Motor neuron (in vitro differentiated cells): ENCODE data around the gene EED. TPM values are rescaled to one million over a fixed set of nuclear protein-coding genes. Genes with fewer than 3 reads are reported as not detected.
"Not testable (repeated sequence)": the region's sequence is repeated elsewhere in the genome, so short reads cannot be mapped to it uniquely, and the experiment has no call there.

ENCODE experiments used
- ATAC-seq, 8 experiments: fragments of 200-7000 bp; cut with Tn5 transposase; replicated peaks in 6 of 8; 2 replicates each; pipeline ENCODE4 v1.8.0; 2021; ENCODE audit warnings: mild to moderate bottlenecking in 8 of 8, moderate library complexity in 8 of 8
- H3K27ac ChIP-seq, 2 donors: fragments of 250-450 bp; sonication (Bioruptor Pico); 2 replicates each; pipeline ENCODE4 v1.9.0; 2021; ENCODE audit warnings: antibody characterized with exemption in 2 of 2, mild to moderate bottlenecking in 2 of 2, moderate library complexity in 1 of 2
- H3K4me1 ChIP-seq, 2 donors: fragments of 250-450 bp; sonication (Bioruptor Pico); replicated peaks in 1 of 2; 2 replicates each; pipeline ENCODE4 v1.6.1; 2021; ENCODE audit warnings: antibody characterized with exemption in 2 of 2, mild to moderate bottlenecking in 2 of 2, moderate library complexity in 1 of 2
- H3K4me3 ChIP-seq, 5 donors: fragments of 250-450 bp; sonication (Bioruptor Pico); 2 replicates each; pipeline ENCODE4 v1.9.0; 2021; ENCODE audit warnings: antibody characterized with exemption in 5 of 5, mild to moderate bottlenecking in 5 of 5, moderate library complexity in 4 of 5
- WGBS, 10 experiments: fragments of 450-650 bp; shearing (Covaris generic); methylation state at CpG; one replicate each; pipeline ENCODE4 v1.0.0; 2022; 5-methylcytosine and 5-hydroxymethylcytosine counted together
- in situ Hi-C, 9 experiments: fragments of 400-800 bp; cut with MboI; loops; one replicate each; pipeline ENCODE4 v1.15.0; 2021; ENCODE audit warnings: low sequenced_read_pairs in 9 of 9, low pct_unique_long_range_greater_than_20kb in 2 of 9; ENCODE audit not compliant: unreplicated experiment in 9 of 9
- total RNA-seq, 8 experiments: library from RNA; unstranded; fragments of 300-600 nt; gene quantifications; 2 replicates each; pipeline versions ENCODE4 v1.2.3 to v1.2.4, GENCODE V29; 2022

Gene EED
- total RNA-seq, 8 experiments from 2014 or later, result 11.1 to 36.5 (median 17.0) TPM

- WGBS, 10 experiments, result 20 to 100% (median 48%) methylated on average over 1 to 4 of the region's 4 CpGs
- not testable (repeated sequence) for H3K27ac ChIP-seq, H3K4me1 ChIP-seq, H3K4me3 ChIP-seq, ATAC-seq
- in situ Hi-C loops, result loop anchor here in 2 of 9 experiments (25.0 kb wide), 1 partner anchor 187 kb away; no protein-coding TSS in a partner anchor
Observed at GRCh38 chr11:86224575-86224974, 20.0 kb upstream of the EED start.

GRCh38 chr11:86225344-86225743 is 19.2 kb upstream of the EED start:
- not testable (repeated sequence) for ATAC-seq, H3K27ac ChIP-seq, H3K4me3 ChIP-seq, H3K4me1 ChIP-seq
- WGBS, 10 experiments, result 87 to 100% (median 92%) methylated on average over 2 to 3 of the region's 3 CpGs
- in situ Hi-C loops, result loop anchor here in 1 of 9 experiments (25.0 kb wide), 1 partner anchor 188 kb away; no protein-coding TSS in a partner anchor

GRCh38 chr11:86228269-86229038 is 16.1 kb upstream of the EED start:
- WGBS, 10 experiments, result 67 to 100% (median 92%) methylated on average over 2 to 3 of the region's 3 CpGs; no CpG with 5 or more reads in 1 of the 10 experiments
- in situ Hi-C loops, result loop anchor here in 1 of 9 experiments (25.0 kb wide), 1 partner anchor 191 kb away; no protein-coding TSS in a partner anchor
- no peak overlapping the region for H3K4me3 ChIP-seq

GRCh38 chr11:86229039-86229330 is 15.6 kb upstream of the EED start:
- not testable (repeated sequence) for H3K4me1 ChIP-seq, H3K27ac ChIP-seq, ATAC-seq, H3K4me3 ChIP-seq
- in situ Hi-C loops, result loop anchor here in 1 of 9 experiments (25.0 kb wide), 1 partner anchor 192 kb away; no protein-coding TSS in a partner anchor
- WGBS, 10 experiments, result 69 to 100% (median 92%) methylated on average over 1 to 3 of the region's 3 CpGs

More at GRCh38 chr11:86228269-86229038, 16.1 kb upstream of the EED start:
- no peaks in the 10 kb centered on the region for H3K4me1 ChIP-seq
- no peak overlapping the region for H3K27ac ChIP-seq
- no peak for ATAC-seq

GRCh38 chr11:86230179-86230804 is 14.3 kb upstream of the EED start:
- Histone ChIP-seq H3K4me3 (no peak overlapping the region), H3K4me1 (no peaks in the 10 kb centered on the region), H3K27ac (no peak overlapping the region)
- in situ Hi-C loops, result loop anchor here in 1 of 9 experiments (25.0 kb wide), 1 partner anchor 193 kb away; no protein-coding TSS in a partner anchor
- ATAC-seq, result peak in 3 of 8 experiments; percentile 48 to 60 (median 59)
- WGBS, 10 experiments, result 83 to 100% (median 95%) methylated on average over 1 of the region's 1 CpG; no CpG with 5 or more reads in 4 of the 10 experiments

GRCh38 chr11:86230921-86231434 is 13.6 kb upstream of the EED start:
- in situ Hi-C loops, result loop anchor here in 1 of 9 experiments (25.0 kb wide), 1 partner anchor 194 kb away; no protein-coding TSS in a partner anchor
- Histone ChIP-seq H3K4me3 (no peak overlapping the region), H3K4me1 (no peaks in the 10 kb centered on the region), H3K27ac (no peak overlapping the region)
- ATAC-seq, result no peak

- Histone ChIP-seq H3K4me3 (no peak overlapping the region), H3K4me1 (no peaks in the 10 kb centered on the region), H3K27ac (no peak overlapping the region)
- no peak for ATAC-seq
- in situ Hi-C loops, result loop anchor here in 1 of 9 experiments (25.0 kb wide), 1 partner anchor 195 kb away; no protein-coding TSS in a partner anchor
Observed at GRCh38 chr11:86232556-86232955, 12.0 kb upstream of the EED start.

- Histone ChIP-seq H3K4me3 (no peak overlapping the region), H3K4me1 (no peaks in the 10 kb centered on the region), H3K27ac (no peak overlapping the region)
- in situ Hi-C loops, result loop anchor here in 1 of 9 experiments (25.0 kb wide), 1 partner anchor 198 kb away; no protein-coding TSS in a partner anchor
- ATAC-seq, result no peak
- WGBS, 10 experiments, result 8 to 86% (median 33%) methylated on average over 1 to 2 of the region's 2 CpGs; no CpG with 5 or more reads in 3 of the 10 experiments
Observed at GRCh38 chr11:86234831-86235461, 9.6 kb upstream of the EED start.

- no peak overlapping the region for H3K4me3 ChIP-seq
- no peak overlapping the region for H3K27ac ChIP-seq
- no peaks in the 10 kb centered on the region for H3K4me1 ChIP-seq
- 28 to 100% (median 80%) methylated on average over 1 to 7 of the region's 9 CpGs; no CpG with 5 or more reads in 1 of the 10 experiments for WGBS, 10 experiments
- in situ Hi-C loops, result loop anchor here in 1 of 9 experiments (25.0 kb wide), 1 partner anchor 200 kb away; no protein-coding TSS in a partner anchor
- ATAC-seq, result no peak
Observed at GRCh38 chr11:86237267-86237804, 7.2 kb upstream of the EED start.

GRCh38 chr11:86240164-86240563 is 4.4 kb upstream of the EED start:
- ATAC-seq, result no peak
- WGBS, 10 experiments, result 23 to 100% (median 81%) methylated on average over 2 to 4 of the region's 4 CpGs
- H3K4me1 ChIP-seq, result peaks cover 0 to 5% of the 10 kb centered on the region in 2 donors
- H3K4me3 ChIP-seq, result no peak overlapping the region
- H3K27ac ChIP-seq, result no peak overlapping the region
- in situ Hi-C loops, result loop anchor here in 1 of 9 experiments (25.0 kb wide), 1 partner anchor 203 kb away; no protein-coding TSS in a partner anchor

GRCh38 chr11:86241956-86242535 is 2.5 kb upstream of the EED start:
- Histone ChIP-seq H3K4me1 (peaks cover 4 to 16% of the 10 kb centered on the region in 2 donors), H3K27ac (no peak overlapping the region), H3K4me3 (no peak overlapping the region)
- 17 to 100% (median 75%) methylated on average over 1 to 4 of the region's 4 CpGs for WGBS, 10 experiments
- in situ Hi-C loops, result loop anchor here in 1 of 9 experiments (25.0 kb wide), 1 partner anchor 205 kb away; no protein-coding TSS in a partner anchor
- no peak for ATAC-seq

GRCh38 chr11:86243396-86243795 is 1.2 kb upstream of the EED start:
- 39 to 100% (median 87%) methylated on average over 1 to 2 of the region's 2 CpGs; no CpG with 5 or more reads in 2 of the 10 experiments for WGBS, 10 experiments
- no peak overlapping the region for H3K4me3 ChIP-seq
- peaks cover 4 to 17% of the 10 kb centered on the region in 2 donors for H3K4me1 ChIP-seq
- no peak for ATAC-seq
- in situ Hi-C loops, result loop anchor here in 1 of 9 experiments (25.0 kb wide), 1 partner anchor 206 kb away; no protein-coding TSS in a partner anchor
- H3K27ac ChIP-seq, result no peak overlapping the region
